ENCODE results near the gene TMEM215. TPM values are rescaled to one million over a fixed set of nuclear protein-coding genes. Genes with fewer than 3 reads are reported as not detected.

The TMEM215 gene
- total RNA-seq, 2 donors from 2014 or later: not detected

DNA sequence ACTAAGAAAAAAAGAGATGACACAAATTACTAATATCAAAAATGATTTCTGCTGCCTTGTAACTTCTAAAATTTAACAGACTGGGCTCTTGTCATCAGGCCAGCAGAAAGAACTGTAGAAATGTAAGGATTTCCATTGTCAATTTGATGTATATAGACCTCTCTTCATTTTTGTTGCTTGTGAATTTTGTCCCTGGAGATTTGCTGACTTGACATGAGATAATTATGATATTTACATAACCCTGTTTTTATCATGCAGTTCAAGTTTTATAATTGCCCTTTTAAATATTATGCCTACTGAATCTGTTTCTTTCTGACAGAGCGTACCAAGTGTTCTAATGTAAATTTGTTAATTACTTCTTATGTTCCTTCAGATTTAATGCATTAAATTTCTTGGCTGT is 23.9 kb downstream of the TMEM215 start:
- TF ChIP-seq POLR2A (IDR thresholded peaks at IDR 0.05): no peak
- TF ChIP-seq, protein P1, sequence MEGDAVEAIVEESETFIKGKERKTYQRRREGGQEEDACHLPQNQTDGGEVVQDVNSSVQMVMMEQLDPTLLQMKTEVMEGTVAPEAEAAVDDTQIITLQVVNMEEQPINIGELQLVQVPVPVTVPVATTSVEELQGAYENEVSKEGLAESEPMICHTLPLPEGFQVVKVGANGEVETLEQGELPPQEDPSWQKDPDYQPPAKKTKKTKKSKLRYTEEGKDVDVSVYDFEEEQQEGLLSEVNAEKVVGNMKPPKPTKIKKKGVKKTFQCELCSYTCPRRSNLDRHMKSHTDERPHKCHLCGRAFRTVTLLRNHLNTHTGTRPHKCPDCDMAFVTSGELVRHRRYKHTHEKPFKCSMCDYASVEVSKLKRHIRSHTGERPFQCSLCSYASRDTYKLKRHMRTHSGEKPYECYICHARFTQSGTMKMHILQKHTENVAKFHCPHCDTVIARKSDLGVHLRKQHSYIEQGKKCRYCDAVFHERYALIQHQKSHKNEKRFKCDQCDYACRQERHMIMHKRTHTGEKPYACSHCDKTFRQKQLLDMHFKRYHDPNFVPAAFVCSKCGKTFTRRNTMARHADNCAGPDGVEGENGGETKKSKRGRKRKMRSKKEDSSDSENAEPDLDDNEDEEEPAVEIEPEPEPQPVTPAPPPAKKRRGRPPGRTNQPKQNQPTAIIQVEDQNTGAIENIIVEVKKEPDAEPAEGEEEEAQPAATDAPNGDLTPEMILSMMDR (IDR thresholded peaks at IDR 0.05): no peak
- WGBS, 2 donors: 79 to 85% methylated on average over 1 of the region's 1 CpG

DNA sequence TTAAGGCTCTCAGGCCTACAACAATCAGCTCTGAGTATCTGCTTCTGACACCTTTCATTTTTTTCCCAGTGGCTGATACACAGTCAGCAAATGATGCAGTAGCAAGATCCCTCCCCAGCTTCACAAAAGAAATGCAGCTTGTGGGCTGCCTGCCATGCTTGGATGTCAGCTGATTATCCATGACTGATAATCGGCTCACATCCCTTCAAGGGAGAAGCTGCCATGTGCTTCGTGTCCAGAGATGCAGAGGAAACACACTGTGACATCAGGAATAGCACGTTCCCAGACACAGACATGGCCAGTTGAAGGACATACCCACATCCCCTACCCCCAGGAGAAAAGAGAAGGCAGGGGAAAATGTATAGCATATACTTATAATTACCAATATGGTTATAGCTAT is 27.9 kb downstream of the TMEM215 start:
- H3K27me3 ChIP-seq: no peaks in the 10 kb centered on the region

More for the DNA sequence above, 23.9 kb downstream of the TMEM215 start:
- intact Hi-C loops (cut with DNase I): no loop called here
- Histone ChIP-seq H3K36me3 (replicated peaks in 1 of 2; ENCODE audit: insufficient read depth in 1 of 2, low read depth in 2 of 2) (no peaks in the 10 kb centered on the region), H3K9me3 (no peaks in the 10 kb centered on the region), H3K4me3 (no peak overlapping the region), H3K4me1 (no peaks in the 10 kb centered on the region), H3K27me3 (no peaks in the 10 kb centered on the region), H3K27ac (no peak overlapping the region)
- no peak for DNase-seq
- ATAC-seq: no peak

DNA sequence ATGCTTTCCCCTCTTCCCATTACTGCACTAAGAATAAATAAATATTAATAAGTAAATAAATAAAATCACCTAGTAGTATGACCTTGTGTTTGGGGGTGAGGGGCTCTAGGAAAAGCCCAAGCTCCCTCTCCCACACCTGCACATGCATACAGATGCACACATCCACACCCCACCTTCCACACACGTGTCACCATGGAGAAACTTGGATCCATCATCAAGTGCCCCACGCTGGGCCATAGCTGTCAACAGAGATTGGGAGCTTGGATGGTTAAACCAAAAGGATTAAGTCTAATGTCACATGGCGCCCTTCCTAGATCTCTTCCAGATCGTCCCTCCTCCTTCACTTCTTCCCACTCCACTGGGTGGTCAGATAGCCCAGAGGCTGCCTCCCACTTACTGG is 37.0 kb downstream of the TMEM215 start:
- TF ChIP-seq, protein P1 (IDR thresholded peaks at IDR 0.05): no peak
- TF ChIP-seq POLR2A (IDR thresholded peaks at IDR 0.05): no peak
- DNase-seq (no peak), ATAC-seq (no peak)
- Histone ChIP-seq H3K27ac (no peak overlapping the region), H3K9me3 (no peaks in the 10 kb centered on the region), H3K4me1 (no peaks in the 10 kb centered on the region), H3K4me3 (no peak overlapping the region), H3K36me3 (replicated peaks in 1 of 2; ENCODE audit: insufficient read depth in 1 of 2, low read depth in 2 of 2) (no peaks in the 10 kb centered on the region), H3K27me3 (no peaks in the 10 kb centered on the region)
- intact Hi-C loops (cut with DNase I): no loop called here
- WGBS, 2 donors: 32 to 51% methylated on average over 4 of the region's 4 CpGs

More for the DNA sequence above, 27.9 kb downstream of the TMEM215 start:
- H3K36me3 ChIP-seq (replicated peaks in 1 of 2; ENCODE audit: insufficient read depth in 1 of 2, low read depth in 2 of 2): no peaks in the 10 kb centered on the region
- TF ChIP-seq, protein P1 (IDR thresholded peaks at IDR 0.05): no peak
- no peak for TF ChIP-seq POLR2A (IDR thresholded peaks at IDR 0.05)
- no peak overlapping the region for H3K4me3 ChIP-seq
- no peak for ATAC-seq
- no peak for DNase-seq
- no peaks in the 10 kb centered on the region for H3K9me3 ChIP-seq
- no peak overlapping the region for H3K27ac ChIP-seq
- 18 to 51% methylated on average over 3 of the region's 3 CpGs for WGBS, 2 donors
- intact Hi-C loops (cut with DNase I): no loop called here
- H3K4me1 ChIP-seq: no peaks in the 10 kb centered on the region

DNA sequence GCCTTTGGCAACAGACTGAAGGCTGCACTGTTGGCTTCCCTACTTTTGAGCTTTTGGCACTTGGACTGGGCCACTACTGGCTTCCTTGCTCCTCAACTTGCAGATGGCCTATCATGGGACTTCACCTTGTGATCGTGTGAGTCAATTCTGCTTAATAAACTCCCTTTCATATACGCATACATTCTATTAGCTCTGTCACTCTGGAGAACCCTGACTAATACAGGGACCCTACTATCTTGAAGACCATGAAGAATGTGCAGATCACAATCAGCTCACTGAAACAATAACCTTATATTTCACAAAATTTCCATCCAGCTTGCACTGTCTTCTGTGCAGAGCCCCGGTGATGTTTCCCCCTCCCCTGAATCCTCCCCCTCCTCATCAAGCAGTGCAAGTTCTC is 39.8 kb downstream of the TMEM215 start:
- TF ChIP-seq, protein P1 (IDR thresholded peaks at IDR 0.05): no peak
- TF ChIP-seq POLR2A (IDR thresholded peaks at IDR 0.05): no peak
- intact Hi-C loops (cut with DNase I): no loop called here
- no peaks in the 10 kb centered on the region for H3K4me1 ChIP-seq
- no peak overlapping the region for H3K4me3 ChIP-seq
- H3K27ac ChIP-seq: no peak overlapping the region
- no peaks in the 10 kb centered on the region for H3K27me3 ChIP-seq
- WGBS, 2 donors: 68 to 72% methylated on average over 3 of the region's 3 CpGs
- no peak for DNase-seq
- H3K36me3 ChIP-seq (replicated peaks in 1 of 2; ENCODE audit: insufficient read depth in 1 of 2, low read depth in 2 of 2): no peaks in the 10 kb centered on the region
- ATAC-seq: no peak
- no peaks in the 10 kb centered on the region for H3K9me3 ChIP-seq

DNA sequence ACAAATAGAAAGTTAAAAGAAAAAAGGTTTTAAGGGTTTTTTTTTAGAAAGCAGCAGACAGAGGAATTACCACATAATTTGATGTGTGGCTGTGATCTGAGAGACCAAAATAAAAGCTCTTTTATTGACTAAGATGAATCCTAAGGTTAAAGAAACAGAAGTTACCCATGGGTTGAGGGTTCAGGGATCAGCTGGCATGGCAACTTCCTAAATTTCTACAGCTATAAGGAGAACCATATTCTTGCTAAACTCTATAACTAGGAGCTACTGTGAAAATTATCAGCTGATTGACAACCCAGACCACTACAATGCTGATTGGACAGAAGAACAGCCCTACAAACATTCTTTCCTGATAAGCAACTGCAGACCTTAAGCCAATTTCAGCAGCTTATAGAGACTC is 40.2 kb downstream of the TMEM215 start:
- DNase-seq (no peak), ATAC-seq (no peak)
- TF ChIP-seq, protein P1 (IDR thresholded peaks at IDR 0.05): no peak
- intact Hi-C loops (cut with DNase I): no loop called here
- no peaks in the 10 kb centered on the region for H3K4me1 ChIP-seq
- no peak overlapping the region for H3K4me3 ChIP-seq
- H3K36me3 ChIP-seq (replicated peaks in 1 of 2; ENCODE audit: insufficient read depth in 1 of 2, low read depth in 2 of 2): no peaks in the 10 kb centered on the region
- H3K27ac ChIP-seq: no peak overlapping the region
- no peaks in the 10 kb centered on the region for H3K27me3 ChIP-seq
- no peaks in the 10 kb centered on the region for H3K9me3 ChIP-seq
